Measurements from ENCODE around the gene ZNF33B.
"Not testable (repeated sequence)": the region's sequence is repeated elsewhere in the genome, so short reads cannot be mapped to it uniquely, and the experiment has no call there.

ZNF33B gene

DNA sequence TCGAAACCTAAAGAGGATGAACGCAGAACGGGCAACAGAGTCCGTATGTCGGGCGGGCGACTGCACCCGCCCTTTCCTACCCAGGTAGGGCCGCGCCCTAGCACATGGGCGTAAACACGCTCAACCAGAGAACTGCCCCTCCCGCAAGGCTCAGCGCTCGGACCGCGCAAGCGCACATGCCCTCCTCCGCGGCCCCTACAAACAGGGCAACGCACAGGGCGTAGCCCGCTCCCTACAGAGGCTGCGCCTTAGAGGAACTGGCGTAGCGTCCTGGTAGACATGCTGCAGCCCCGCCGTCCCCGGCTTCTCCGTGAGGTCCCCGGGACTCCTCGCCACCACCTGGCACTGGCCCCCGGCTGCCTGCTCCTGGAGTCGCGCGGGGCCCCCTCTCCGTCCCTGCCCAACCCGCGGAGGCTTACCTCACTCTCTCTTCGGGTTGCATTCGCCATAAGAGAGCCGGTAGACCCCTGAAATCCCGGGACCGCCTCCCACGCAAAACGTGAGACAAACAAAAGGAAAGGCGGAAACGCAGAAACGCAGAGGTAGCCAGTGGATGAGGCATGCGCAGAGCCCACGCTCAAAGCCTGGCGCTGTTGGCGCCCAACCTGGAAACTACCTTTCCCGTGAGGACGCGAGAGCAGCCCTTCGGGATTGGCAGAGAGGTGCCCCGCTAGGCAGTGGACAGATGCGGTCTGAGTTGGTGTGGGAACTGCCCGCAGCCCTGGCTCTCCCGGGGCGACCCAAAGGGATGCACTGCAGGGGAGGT is at the start of gene ZNF33B:
TSS of gene ZNF33B (minus strand) at position 516 of the 766 bp plus-strand sequence. CDS start 1,642 bp downstream, outside the sequence.
- peak; percentile 95 to 96 for DNase-seq

DNA sequence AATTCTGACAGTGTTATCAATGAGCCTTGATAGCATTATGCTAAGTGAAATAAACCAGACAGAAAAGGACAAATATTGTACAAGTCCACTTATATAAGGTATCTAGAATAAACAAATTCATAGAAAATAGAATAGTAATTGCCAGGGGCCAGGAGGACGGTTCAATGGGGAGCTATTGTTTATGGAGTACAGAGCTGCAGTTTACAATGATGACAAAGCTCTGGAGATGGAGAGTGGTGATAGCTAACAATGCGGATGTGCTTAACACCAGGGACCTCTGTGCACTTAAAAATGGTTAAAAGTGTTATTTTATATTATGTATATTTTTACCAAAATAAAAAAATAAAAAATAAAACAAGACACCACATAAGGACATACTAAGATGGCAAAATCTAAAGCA is 46.1 kb upstream of the ZNF33B start:
- DNase-seq, result no peak

DNA sequence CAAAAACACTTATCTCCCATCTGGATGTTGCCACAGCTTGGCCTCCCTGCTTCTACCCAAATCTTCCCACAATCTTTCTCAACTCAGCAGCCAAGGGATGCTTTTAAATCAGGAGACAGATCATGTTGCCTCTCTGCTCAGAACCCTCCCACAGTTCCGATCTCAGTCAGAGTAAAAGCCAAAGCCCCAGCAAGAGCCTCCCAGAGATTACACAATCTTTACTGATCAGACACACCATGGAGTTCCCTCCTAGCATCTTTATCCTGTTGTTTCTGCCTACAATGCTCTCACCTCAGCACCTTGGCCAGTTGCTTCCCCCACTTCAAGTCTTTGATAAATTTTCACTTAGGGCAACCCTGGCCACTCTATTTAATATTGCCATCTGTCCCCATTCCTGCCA is 41.9 kb upstream of the ZNF33B start:
- DNase-seq, result no peak

DNA sequence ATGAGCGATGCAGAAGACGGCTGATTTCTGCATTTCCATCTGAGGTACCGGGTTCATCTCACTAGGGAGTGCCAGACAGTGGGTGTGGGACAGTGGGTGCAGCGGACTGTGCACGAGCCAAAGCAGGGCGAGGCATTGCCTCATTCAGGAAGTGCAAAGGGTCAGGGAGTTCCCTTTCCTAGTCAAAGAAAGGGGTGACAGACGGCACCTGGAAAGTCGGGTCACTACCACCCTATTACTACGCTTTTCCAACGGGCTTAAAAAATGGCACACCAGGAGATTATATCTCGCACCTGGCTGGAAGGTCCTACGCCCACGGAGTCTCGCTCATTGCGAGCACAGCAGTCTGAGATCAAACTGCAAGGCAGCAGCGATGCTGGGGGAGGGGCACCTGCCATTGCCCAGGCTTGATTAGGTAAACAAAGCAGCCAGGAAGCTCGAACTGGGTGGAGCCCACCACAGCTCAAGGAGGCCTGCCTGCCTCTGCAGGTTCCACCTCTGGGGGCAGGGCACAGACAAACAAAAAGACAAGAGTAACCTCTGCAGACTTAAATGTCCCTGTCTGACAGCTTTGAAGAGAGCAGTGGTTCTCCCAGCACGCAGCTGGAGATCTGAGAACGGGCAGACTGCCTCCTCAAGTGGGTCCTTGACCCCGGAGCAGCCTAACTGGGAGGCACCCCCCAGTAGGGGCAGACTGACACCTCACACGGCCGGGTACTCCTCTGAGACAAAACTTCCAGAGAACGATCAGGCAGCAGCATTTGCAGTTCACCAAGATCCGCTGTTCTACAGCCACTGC is 27.0 kb upstream of the ZNF33B start:
- not testable (repeated sequence) for DNase-seq

DNA sequence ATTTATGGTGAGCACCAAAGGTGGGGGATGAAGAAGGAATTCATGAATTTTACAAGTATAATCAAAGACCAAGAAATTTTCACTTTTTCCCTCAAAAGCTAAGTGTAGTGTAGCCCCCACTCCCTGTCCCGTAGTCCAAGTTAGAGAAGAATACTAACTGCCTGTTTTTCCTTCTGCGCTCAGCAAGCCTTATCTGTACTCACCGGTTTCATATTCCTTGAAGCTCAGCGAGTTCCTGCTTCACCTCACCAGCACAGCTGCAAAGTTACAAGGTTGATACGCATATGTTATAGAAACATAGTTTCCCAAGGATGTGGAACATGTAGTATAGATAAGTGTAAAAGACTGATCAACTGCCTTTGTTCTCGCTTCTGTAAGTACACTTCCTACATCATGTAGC is 16.0 kb upstream of the ZNF33B start:
- no peak for DNase-seq

DNA sequence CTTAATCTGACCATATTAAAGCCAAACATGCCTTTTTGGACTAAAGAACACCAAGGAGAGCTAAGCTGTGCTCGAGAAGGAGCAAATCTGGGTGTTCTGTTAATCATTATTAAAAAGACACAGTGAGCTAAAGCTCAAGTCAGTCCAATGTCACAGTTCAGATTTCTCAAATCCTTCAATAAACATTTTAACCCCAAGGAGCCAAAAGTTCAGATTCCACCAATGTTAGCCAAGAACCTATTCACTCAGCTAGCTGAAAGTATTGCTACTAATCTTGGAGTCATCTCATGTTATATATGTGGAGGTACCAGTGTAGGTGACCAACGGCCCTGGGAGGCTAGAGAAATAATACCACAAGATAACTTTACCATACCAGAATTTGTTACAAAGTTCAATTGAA is 14.5 kb upstream of the ZNF33B start:
- no peak for DNase-seq

DNA sequence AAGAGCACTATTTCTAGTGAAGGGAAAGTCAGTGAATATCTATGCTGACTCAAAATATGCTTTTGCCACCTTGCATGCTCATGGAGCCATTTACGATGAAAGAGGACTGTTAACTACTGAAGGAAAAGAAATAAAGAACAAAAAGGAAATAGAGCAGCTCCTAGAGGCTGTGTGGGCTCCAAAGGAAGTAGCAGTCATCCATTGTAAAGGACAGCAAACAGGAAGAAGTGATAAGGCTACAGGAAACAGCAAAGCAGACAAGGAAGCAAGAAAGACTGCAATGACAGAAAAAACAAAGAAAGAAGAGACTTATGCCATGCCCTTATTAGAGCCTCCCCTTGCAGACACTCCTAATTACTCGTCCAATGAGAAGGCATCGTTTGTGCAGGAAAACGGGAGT is 12.0 kb upstream of the ZNF33B start:
- no peak for DNase-seq

DNA sequence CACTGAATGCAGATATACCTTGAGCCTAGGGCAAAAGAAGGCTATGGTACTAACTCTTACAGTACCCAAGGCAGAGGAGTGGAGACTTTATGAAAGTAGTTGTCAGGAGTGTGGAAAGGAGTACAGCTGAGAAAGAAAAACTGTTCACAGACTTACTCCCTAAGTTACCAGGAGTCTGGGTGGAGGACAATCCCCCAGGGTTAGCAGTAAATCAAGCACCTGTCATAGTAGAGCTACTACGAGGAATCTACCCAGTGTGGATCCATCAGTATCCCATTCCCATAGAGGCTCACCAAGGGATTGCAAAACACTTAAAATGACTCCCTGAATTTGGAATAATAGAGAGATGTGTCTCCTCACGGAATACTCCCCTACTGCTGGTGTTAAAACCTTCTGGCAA is 10.1 kb upstream of the ZNF33B start:
- no peak for DNase-seq

DNA sequence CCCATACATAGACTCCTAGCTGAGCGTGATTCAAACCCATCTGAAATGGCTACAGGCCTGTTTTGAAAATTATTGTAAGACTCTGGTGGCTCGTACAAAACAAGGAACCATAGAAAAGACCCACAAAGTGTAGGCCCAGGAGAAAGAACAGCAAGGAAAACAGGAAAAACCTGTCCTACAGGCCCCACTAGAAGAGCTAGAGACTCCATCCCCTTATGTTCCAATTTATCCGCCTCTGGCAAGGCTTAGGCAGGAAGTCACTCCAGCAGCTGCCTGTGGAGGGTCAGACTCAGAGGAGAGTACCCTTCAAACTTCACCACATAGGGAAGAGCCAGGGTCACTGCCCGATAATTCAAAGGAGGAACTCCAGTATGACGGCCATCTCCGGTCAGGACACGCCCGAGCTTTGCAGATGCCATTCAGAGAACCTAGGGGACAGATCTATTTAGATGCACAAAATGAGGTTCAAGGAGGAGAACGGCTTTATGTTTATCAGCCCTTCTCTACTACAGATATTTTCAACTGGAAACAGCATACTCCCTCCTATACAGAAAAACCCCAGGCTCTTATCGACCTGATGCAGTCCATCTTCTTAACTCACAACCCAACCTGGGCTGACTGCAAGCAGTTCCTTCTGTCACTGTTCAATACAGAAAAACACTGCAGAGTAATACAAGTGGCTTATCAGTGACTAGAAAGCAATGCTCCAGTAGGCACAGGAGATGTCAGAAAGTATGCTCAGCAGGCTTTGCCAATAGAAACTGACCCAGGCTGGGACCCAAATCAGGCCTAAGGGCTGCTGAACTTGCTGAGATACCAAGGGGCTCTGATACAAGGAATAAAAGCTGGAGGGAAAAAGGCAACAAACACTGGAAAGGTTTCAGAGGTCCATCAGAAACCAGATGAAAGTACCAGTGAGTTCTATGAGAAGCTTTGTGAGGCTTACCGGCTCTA is 8.6 kb upstream of the ZNF33B start:
- no peak for DNase-seq

DNA sequence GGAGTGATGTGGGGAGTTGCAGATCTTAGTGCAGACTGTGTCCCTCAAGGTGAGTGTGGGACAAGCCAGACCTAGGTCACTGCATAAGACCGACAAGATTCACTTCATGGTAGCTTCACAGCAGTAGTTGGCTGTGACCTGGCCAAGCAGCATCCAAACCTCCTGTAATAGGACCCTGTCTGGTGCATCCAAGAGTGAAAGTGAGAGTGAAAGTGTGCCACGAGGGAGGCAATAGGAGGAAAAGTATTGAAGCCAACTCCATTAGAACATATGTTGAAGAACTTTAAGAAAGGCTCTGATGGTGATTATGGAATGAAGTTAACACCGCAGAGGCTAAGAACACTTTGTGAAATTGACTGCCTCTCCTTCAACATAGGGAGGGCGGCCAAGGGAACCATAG is 7.8 kb upstream of the ZNF33B start:
- DNase-seq, result no peak

DNA sequence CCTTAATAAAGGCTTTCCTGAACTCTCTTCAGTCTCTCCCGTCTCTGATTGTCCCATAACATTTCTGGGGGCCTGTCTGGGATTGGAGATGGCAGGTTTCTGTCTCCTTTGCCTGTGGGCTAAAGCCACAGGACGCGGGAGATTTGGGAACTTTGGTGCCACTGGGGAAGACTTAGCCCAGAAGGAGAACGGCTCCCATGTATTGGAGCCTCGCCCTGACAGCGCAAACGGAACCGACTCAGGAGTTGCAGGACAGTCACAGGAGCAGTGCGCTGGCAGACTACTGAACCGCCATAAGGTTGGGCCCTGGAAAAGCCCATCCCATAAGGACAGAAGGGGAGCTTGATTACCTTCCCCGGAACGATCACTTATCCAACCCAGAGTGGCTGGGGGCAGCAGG is 7.1 kb upstream of the ZNF33B start:
- DNase-seq, result no peak

DNA sequence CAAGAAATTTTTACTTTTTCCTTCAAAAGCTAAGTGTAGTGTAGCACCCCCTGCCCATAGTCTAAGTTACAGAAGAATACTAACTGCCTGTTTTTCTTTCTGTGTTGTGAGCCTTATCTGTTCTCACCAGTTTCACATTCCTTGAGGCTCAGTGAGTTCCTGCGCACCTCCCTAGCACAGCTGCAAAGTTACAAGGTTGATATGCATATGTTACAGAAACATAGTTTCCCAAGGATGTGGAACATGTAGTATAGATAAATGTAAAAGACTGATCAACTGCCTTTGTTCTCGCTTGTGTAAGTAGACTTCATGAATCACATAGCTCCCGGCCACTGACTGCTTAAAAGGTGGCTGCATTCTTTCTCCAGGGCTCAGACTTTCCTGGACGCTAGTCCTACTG is 6.7 kb upstream of the ZNF33B start:
- DNase-seq, result no peak

DNA sequence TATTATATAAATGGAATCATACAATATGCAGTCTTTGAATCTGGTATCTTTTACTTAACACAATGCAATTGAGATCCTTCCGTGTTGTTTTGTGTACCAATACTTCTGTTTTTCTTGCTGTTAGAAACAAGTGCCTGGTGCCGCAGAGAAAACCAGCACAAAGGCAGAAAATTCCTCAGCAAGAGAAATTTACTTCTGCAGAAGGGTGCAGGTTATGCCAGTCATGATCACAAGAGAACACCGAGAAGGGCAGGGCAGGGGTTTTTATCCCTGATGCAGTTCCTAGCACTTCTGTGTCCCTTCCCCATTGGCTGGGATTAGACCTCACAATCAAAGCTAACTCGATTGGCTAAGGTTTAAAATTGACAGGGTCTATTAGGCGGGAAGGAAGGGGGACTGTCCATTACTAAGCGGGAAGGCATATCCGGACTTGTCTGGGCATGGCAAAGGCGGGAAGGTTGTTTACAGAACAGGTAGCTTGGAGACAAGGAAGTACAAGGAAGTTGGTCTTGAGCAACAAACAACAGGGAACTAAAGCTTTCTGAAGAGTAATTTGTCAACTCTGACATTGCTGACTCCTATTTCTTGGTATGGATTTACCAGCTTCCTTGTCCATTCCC is 2.4 kb upstream of the ZNF33B start:
- DNase-seq, result no peak

DNA sequence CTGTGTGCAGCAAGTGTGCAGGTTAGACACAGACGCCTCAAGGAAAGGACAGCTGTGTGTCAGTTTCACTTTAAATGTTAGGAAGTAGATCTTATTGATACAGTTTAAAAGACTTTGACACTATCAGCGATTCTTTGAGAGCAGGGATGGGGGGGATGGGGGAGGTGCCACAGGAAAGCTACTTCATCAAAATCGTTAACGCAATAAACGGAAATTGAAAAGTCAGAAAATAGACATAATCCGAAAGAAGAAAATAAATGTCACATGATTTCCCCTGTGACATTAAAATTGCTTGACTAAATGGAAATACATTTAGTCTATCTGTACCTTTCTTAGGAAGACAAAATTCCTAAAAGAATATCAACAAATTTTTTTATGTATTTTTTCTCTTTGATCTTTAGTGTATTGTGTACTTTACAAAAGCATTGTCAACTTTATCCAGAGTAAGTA is 476 bp upstream of the ZNF33B start:
- DNase-seq, result peak in 1 of 2 donors; percentile 21

DNA sequence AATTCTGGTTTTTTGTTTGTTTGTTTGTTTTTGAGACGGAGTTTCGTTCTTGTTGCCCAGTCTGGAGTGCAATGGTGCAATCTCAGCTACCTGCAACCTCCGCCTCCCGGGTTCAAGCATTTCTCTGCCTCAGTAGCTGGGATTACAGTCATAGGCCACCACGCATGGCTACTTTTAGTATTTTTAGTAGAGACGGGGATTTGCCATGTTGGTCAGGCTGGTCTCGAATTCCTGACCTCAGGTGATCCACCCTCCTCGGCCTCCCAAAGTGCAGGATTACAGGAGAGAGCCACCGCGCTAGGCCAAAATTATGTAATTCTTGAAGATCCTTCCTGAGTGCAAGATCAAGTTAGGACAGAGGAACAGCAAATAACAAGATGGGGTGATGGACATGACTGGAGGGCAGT is 719 bp downstream of the ZNF33B start:
- no peak for DNase-seq

DNA sequence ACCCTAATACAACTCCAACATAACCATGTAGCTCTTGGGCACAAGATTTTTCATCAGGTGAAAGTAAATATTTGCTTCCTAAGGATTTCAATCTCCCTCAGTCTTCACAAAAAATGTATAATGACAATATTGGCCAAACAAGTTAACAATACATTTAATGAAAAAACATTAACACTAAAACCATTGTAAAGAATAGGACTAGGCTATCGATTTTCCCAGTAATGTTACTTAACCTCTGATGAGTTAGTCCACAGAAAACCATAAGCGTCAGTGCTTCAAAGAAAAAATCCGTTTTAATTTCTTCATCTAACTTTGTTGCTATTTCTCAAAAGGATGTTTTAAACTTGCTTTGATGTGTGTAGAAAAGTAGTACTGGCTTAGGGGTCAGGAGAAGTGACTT is 1.2 kb downstream of the ZNF33B start:
- DNase-seq, result no peak

DNA sequence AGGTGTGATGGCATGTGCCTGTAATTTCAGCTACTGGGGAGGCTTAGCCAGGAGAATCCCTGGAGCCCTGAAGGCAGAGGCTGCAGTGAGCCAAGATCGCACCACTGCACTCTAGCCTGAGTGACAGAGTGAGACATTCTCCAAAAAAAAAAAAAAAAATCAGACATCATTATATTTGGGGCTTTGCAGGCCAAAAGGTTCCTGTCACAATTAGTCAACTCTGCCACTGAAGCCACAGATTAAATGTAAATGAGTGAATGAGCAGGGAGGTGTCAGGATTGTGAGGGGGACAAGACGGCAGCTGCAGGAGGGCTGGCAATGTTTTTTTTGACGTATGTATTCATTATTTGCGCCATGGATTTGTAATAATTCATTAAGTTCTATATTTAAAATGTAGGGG is 3.3 kb downstream of the ZNF33B start:
- no peak for DNase-seq

DNA sequence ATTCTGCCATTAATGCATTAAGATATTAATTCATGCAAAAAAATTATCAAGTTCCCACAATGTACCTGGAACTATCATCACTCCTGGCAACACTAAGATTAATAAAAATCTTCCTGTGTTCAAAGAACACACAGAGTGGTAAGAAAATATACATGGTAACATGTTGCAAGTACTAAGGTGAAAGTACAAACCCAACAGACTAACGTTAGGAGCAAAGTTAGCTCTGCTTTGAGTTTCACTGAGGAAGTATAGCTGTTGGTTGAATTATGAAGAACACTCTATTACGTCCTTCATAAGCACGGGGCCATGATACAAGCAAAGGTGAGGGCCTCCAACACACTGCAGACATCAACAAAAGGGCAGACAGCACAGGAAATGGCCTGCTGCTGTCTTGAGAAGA is 5.8 kb downstream of the ZNF33B start:
- no peak for DNase-seq

DNA sequence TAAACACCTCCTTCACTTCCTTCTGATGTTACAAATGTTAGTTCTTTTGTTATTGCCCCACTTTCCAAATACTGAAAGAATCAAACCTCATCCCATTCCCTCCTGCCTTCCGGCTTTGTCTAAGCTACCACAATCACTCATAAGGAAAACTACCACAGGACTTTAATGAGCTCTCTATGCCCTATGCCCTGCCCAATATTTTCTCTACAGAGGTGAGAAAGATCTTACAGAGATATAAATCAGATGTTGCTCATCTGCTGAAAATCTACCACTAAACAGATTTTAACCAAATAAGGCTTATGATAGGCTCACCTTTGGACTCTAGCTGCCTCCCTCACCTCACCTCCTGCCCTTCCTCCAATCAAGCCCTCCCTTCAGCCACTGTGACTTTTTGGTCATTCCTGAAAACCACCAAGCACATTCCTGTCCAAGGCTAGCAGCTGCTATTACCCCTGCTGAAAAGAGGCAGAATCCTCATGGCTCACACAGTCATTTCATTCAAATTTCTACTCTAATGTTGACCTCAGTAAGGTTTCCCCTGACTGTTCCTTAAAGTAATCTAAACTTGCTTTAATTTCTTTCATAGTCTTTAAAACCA is 7.7 kb downstream of the ZNF33B start:
- peak in 1 of 2 donors; percentile 7 for DNase-seq

DNA sequence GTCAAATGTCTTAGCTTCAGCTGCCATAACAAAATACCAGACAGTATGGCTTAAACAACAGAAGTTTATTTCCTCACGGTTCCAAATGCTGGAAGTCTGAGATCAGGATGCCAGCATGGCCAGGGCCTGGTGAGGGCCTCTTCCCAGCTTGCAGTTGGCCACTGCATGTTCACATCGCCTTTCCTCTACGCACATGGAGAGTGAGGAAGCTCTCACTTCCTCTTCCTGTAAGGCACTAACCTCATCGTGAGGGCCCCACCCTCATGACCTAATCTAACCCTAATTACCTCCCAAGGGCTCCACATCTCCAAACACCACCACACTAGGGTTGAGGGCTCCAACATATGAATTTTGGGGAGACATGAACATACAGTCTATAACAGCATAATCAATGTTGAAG is 14.4 kb downstream of the ZNF33B start:
- no peak for DNase-seq

DNA sequence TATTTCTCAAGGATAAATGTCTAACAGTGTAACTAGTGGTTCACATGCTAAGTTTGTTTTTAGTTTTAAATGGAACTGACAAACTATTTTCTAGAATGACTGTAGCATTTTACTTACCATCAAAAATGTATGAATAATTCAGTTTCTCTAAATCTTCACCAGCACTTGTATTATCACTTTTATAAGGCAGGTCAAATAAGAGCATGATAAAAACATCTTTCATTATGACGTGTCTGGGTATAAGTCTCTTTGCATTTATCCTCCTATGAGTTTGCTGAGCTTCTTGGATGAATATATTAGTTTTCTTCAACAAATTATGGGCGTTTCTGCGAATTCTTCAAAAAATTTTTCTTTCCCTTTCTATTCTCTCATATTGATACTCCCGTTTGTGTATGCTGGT is 19.9 kb downstream of the ZNF33B start:
- no peak for DNase-seq

DNA sequence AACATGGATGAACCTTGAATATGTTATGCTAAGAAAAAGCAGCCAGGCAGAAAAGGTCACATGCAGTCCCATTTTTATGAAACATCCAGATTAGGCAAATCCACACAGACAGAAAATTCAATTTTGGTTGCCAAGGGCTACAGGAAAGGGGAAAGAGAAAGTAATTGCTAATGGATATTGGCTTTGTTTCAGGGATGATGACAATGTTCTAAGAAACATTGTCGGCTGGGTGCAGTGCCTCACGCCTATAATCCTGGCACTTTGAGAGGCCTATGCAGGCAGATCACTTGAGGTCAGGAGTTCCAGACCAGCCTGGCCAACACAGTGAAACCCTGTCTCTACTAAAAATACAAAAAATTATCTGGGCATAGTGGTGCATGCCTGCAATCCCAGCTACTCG is 23.0 kb downstream of the ZNF33B start:
- DNase-seq, result no peak
